Subcutaneous abdominal adipose tissue (tissue), 5 donors: ENCODE measurements around the gene SLC25A26.
A peak's percentile ranks its signal among the peaks of the same experiment; 100 is the strongest.

Source experiments
- H3K27ac ChIP-seq: one replicate; pipeline ENCODE4 v1.7.0; 2013; ENCODE audit warnings: low read depth, mild to moderate bottlenecking, inconsistent platforms, low read length, moderate library complexity
- H3K27me3 ChIP-seq, 5 donors: one replicate each; pipeline ENCODE4 v1.7.0; 2013; ENCODE audit warnings: low read length in 5 of 5, inconsistent platforms in 1 of 5; ENCODE audit not compliant: control insufficient read depth in 5 of 5, insufficient read depth in 4 of 5
- H3K36me3 ChIP-seq, 5 donors: one replicate each; pipeline ENCODE4 v1.7.0; 2013; ENCODE audit warnings: low read length in 5 of 5; ENCODE audit not compliant: control insufficient read depth in 5 of 5, insufficient read depth in 5 of 5
- H3K4me1 ChIP-seq, 5 donors: one replicate each; pipeline ENCODE4 v1.7.0; 2013; ENCODE audit warnings: low read length in 5 of 5, mild to moderate bottlenecking in 3 of 5, moderate library complexity in 1 of 5; ENCODE audit not compliant: control insufficient read depth in 5 of 5, insufficient read depth in 5 of 5
- H3K4me3 ChIP-seq, 5 donors: one replicate each; pipeline ENCODE4 v1.7.0; 2013; ENCODE audit warnings: low read length in 5 of 5, low read depth in 1 of 5
- H3K9ac ChIP-seq, 5 donors: one replicate each; pipeline ENCODE4 v1.7.0; 2013; ENCODE audit warnings: low read length in 5 of 5, mild to moderate bottlenecking in 4 of 5, moderate library complexity in 3 of 5
- H3K9me3 ChIP-seq, 5 donors: one replicate each; pipeline ENCODE4 v1.7.0; 2013; ENCODE audit warnings: low read length in 5 of 5; ENCODE audit not compliant: control insufficient read depth in 5 of 5
- donor health status: healthy.
- donor health status: healthy.
- donor health status: healthy.
- donor health status: healthy.
- donor health status: healthy.

The SLC25A26 gene

GRCh38 chr3:66427352-66427751 is 206.6 kb downstream of the SLC25A26 start:
- peaks cover 0 to 3% (median 0%) of the 10 kb centered on the region in 5 donors for H3K36me3 ChIP-seq
- H3K27ac ChIP-seq: peak overlapping the region; percentile 70
- H3K4me3 ChIP-seq: no peak overlapping the region
- H3K9me3 ChIP-seq: no peaks in the 10 kb centered on the region
- peaks cover 9 to 46% (median 31%) of the 10 kb centered on the region in 5 donors for H3K4me1 ChIP-seq
- H3K27me3 ChIP-seq: no peaks in the 10 kb centered on the region
- H3K9ac ChIP-seq: no peak overlapping the region

GRCh38 chr3:66427951-66428474 is 207.2 kb downstream of the SLC25A26 start:
- Histone ChIP-seq H3K36me3 (peaks cover 0 to 3% (median 0%) of the 10 kb centered on the region in 5 donors), H3K4me3 (no peak overlapping the region), H3K27me3 (no peaks in the 10 kb centered on the region), H3K9me3 (no peaks in the 10 kb centered on the region), H3K9ac (no peak overlapping the region), H3K27ac (peak overlapping the region; percentile 70), H3K4me1 (peaks cover 9 to 51% (median 34%) of the 10 kb centered on the region in 5 donors)
